BLaER1 (cell line): ENCODE measurements around the gene PTPRQ.
"Not testable (repeated sequence)": the region's sequence is repeated elsewhere in the genome, so short reads cannot be mapped to it uniquely, and the experiment has no call there.

Experiments used
- H3K27ac ChIP-seq: shearing (Covaris generic); formaldehyde crosslinking; 2 replicates; pipeline ENCODE4 v1.8.1; 2022
- H3K27me3 ChIP-seq: shearing (Covaris generic); formaldehyde crosslinking; 2 replicates; pipeline ENCODE4 v1.8.1; 2022
- H3K36me3 ChIP-seq: shearing (Covaris generic); formaldehyde crosslinking; 2 replicates; pipeline ENCODE4 v1.8.1; 2022
- H3K4me1 ChIP-seq: shearing (Covaris generic); formaldehyde crosslinking; 2 replicates; pipeline ENCODE4 v1.8.1; 2022
- H3K4me2 ChIP-seq: shearing (Covaris generic); formaldehyde crosslinking; 2 replicates; pipeline ENCODE4 v1.8.1; 2022
- H3K4me3 ChIP-seq: shearing (Covaris generic); formaldehyde crosslinking; 2 replicates; pipeline ENCODE4 v1.8.1; 2022
- H3K9ac ChIP-seq: shearing (Covaris generic); formaldehyde crosslinking; 2 replicates; pipeline ENCODE4 v1.8.1; 2022
- H3K9me3 ChIP-seq: shearing (Covaris generic); formaldehyde crosslinking; 2 replicates; pipeline ENCODE4 v1.8.1; 2022
- H4K20me1 ChIP-seq: shearing (Covaris generic); formaldehyde crosslinking; 2 replicates; pipeline ENCODE4 v1.8.1; 2022
- Cebpa-rat ChIP-seq: shearing (Covaris generic); IDR thresholded peaks from 2 replicates; pipeline ENCODE4 v1.8.1; 2022

PTPRQ gene

GRCh38 chr12:80469681-80470080, 25.6 kb downstream of the PTPRQ start:
- no peak for TF ChIP-seq Cebpa-rat
- Histone ChIP-seq H3K4me3 (no peak overlapping the region), H3K4me2 (no peak overlapping the region)

GRCh38 chr12:80470403-80470802, 26.4 kb downstream of the PTPRQ start:
- H3K27me3 ChIP-seq = no peaks in the 10 kb centered on the region
- H3K4me3 ChIP-seq = no peak overlapping the region
- H3K4me1 ChIP-seq = no peaks in the 10 kb centered on the region
- H3K9ac ChIP-seq = no peak overlapping the region
- H3K36me3 ChIP-seq = no peaks in the 10 kb centered on the region
- no peak overlapping the region for H3K27ac ChIP-seq
- H3K4me2 ChIP-seq = no peak overlapping the region
- TF ChIP-seq Cebpa-rat = no peak
- H3K9me3 ChIP-seq = no peaks in the 10 kb centered on the region
- H4K20me1 ChIP-seq = no peaks in the 10 kb centered on the region

More at GRCh38 chr12:80469681-80470080, 25.6 kb downstream of the PTPRQ start:
- no peaks in the 10 kb centered on the region for H3K27me3 ChIP-seq
- H3K4me1 ChIP-seq = no peaks in the 10 kb centered on the region
- H3K36me3 ChIP-seq = no peaks in the 10 kb centered on the region
- no peak overlapping the region for H3K9ac ChIP-seq
- no peaks in the 10 kb centered on the region for H4K20me1 ChIP-seq
- no peak overlapping the region for H3K27ac ChIP-seq
- no peaks in the 10 kb centered on the region for H3K9me3 ChIP-seq

GRCh38 chr12:80472236-80472635, 28.2 kb downstream of the PTPRQ start:
- H3K4me1 ChIP-seq = no peaks in the 10 kb centered on the region
- no peak overlapping the region for H3K9ac ChIP-seq
- H4K20me1 ChIP-seq = no peaks in the 10 kb centered on the region
- no peak for TF ChIP-seq Cebpa-rat
- no peak overlapping the region for H3K4me2 ChIP-seq
- H3K27ac ChIP-seq = no peak overlapping the region
- H3K27me3 ChIP-seq = no peaks in the 10 kb centered on the region
- no peak overlapping the region for H3K4me3 ChIP-seq
- no peaks in the 10 kb centered on the region for H3K9me3 ChIP-seq
- no peaks in the 10 kb centered on the region for H3K36me3 ChIP-seq

- no peaks in the 10 kb centered on the region for H3K4me1 ChIP-seq
- TF ChIP-seq Cebpa-rat = no peak
- H3K27me3 ChIP-seq = no peaks in the 10 kb centered on the region
- no peak overlapping the region for H3K27ac ChIP-seq
- no peaks in the 10 kb centered on the region for H4K20me1 ChIP-seq
- H3K9me3 ChIP-seq = no peaks in the 10 kb centered on the region
- H3K9ac ChIP-seq = no peak overlapping the region
- no peaks in the 10 kb centered on the region for H3K36me3 ChIP-seq
- H3K4me2 ChIP-seq = no peak overlapping the region
- no peak overlapping the region for H3K4me3 ChIP-seq
These were observed 29.0 kb downstream of the PTPRQ start for GRCh38 chr12:80472911-80473500.

GRCh38 chr12:80477521-80478145, 33.6 kb downstream of the PTPRQ start:
- H3K36me3 ChIP-seq, H3K4me1 ChIP-seq, H4K20me1 ChIP-seq, H3K9me3 ChIP-seq, H3K27me3 ChIP-seq, H3K4me3 ChIP-seq, H3K9ac ChIP-seq, H3K27ac ChIP-seq, H3K4me2 ChIP-seq: not testable (repeated sequence)

- H3K4me1 ChIP-seq = no peaks in the 10 kb centered on the region
- H3K4me2 ChIP-seq = no peak overlapping the region
- no peaks in the 10 kb centered on the region for H3K36me3 ChIP-seq
These were observed 40.7 kb downstream of the PTPRQ start for GRCh38 chr12:80484746-80485145.

GRCh38 chr12:80485222-80485987, 41.4 kb downstream of the PTPRQ start:
- Histone ChIP-seq H3K9me3 (no peaks in the 10 kb centered on the region; the same call in 1 of the 2 replicates), H3K27me3 (no peaks in the 10 kb centered on the region), H3K9ac (no peak overlapping the region), H3K27ac (no peak overlapping the region), H3K4me1 (no peaks in the 10 kb centered on the region), H3K36me3 (no peaks in the 10 kb centered on the region), H3K4me3 (no peak overlapping the region), H4K20me1 (no peaks in the 10 kb centered on the region), H3K4me2 (no peak overlapping the region)
- TF ChIP-seq Cebpa-rat = no peak

More at GRCh38 chr12:80484746-80485145, 40.7 kb downstream of the PTPRQ start:
- no peak overlapping the region for H3K9ac ChIP-seq
- no peaks in the 10 kb centered on the region; the same call in 1 of the 2 replicates for H3K9me3 ChIP-seq
- no peaks in the 10 kb centered on the region for H4K20me1 ChIP-seq
- no peaks in the 10 kb centered on the region for H3K27me3 ChIP-seq
- no peak for TF ChIP-seq Cebpa-rat
- H3K27ac ChIP-seq = no peak overlapping the region
- no peak overlapping the region for H3K4me3 ChIP-seq

- Histone ChIP-seq H3K4me1 (no peaks in the 10 kb centered on the region), H3K9me3 (no peaks in the 10 kb centered on the region; the same call in none of the 2 replicates), H4K20me1 (no peaks in the 10 kb centered on the region), H3K27ac (no peak overlapping the region), H3K4me3 (no peak overlapping the region), H3K36me3 (no peaks in the 10 kb centered on the region), H3K4me2 (no peak overlapping the region), H3K9ac (no peak overlapping the region), H3K27me3 (no peaks in the 10 kb centered on the region)
- no peak for TF ChIP-seq Cebpa-rat
These were observed 46.3 kb downstream of the PTPRQ start for GRCh38 chr12:80490329-80490728.

GRCh38 chr12:80491166-80491565, 47.1 kb downstream of the PTPRQ start:
- H3K9me3 ChIP-seq = peaks cover 6% of the 10 kb centered on the region
- no peaks in the 10 kb centered on the region for H3K36me3 ChIP-seq
- no peak for TF ChIP-seq Cebpa-rat
- no peaks in the 10 kb centered on the region for H3K4me1 ChIP-seq
- no peak overlapping the region for H3K4me2 ChIP-seq
- H4K20me1 ChIP-seq = no peaks in the 10 kb centered on the region
- no peak overlapping the region for H3K4me3 ChIP-seq
- no peaks in the 10 kb centered on the region for H3K27me3 ChIP-seq
- H3K9ac ChIP-seq = no peak overlapping the region
- H3K27ac ChIP-seq = no peak overlapping the region

GRCh38 chr12:80493466-80493865, 49.4 kb downstream of the PTPRQ start:
- Histone ChIP-seq H3K27ac (no peak overlapping the region), H3K4me3 (no peak overlapping the region), H3K36me3 (no peaks in the 10 kb centered on the region), H3K4me2 (no peak overlapping the region), H3K4me1 (peaks cover 19% of the 10 kb centered on the region), H4K20me1 (no peaks in the 10 kb centered on the region), H3K9me3 (peaks cover 6% of the 10 kb centered on the region; the same call in 1 of the 2 replicates), H3K9ac (no peak overlapping the region), H3K27me3 (no peaks in the 10 kb centered on the region)
- TF ChIP-seq Cebpa-rat = no peak
